ENCODE measurements around the gene CDH3. TPM values are rescaled to one million over a fixed set of nuclear protein-coding genes. Genes with fewer than 3 reads are reported as not detected.

The CDH3 gene
- total RNA-seq, 1 experiment from 2014 or later, result 0.31 TPM

- DNase-seq (ENCODE audit: low read depth), result no peak
Measured at GRCh38 chr16:68736561-68736960, 91.5 kb downstream of the CDH3 start.

GRCh38 chr16:68737046-68737729, 92.1 kb downstream of the CDH3 start, which contains the start of gene CDH1:
CDH1 (plus strand) TSS chr16:68737292; CDS start chr16:68737416, 124 bp downstream.
- DNase-seq (ENCODE audit: low read depth), result no peak

GRCh38 chr16:68737730-68738629, 92.9 kb downstream of the CDH3 start:
- DNase-seq (ENCODE audit: low read depth), result no peak

- no peak for DNase-seq (ENCODE audit: low read depth)
Measured at GRCh38 chr16:68739964-68740627, 95.0 kb downstream of the CDH3 start.

GRCh38 chr16:68740628-68741346, 95.7 kb downstream of the CDH3 start:
- DNase-seq (ENCODE audit: low read depth), result no peak

GRCh38 chr16:68743664-68744063, 98.6 kb downstream of the CDH3 start:
- no peak for DNase-seq (ENCODE audit: low read depth)

- no peak for DNase-seq (ENCODE audit: low read depth)
Measured at GRCh38 chr16:68744744-68745280, 99.7 kb downstream of the CDH3 start.

- no peak for DNase-seq (ENCODE audit: low read depth)
Measured at GRCh38 chr16:68746951-68747350, 101.8 kb downstream of the CDH3 start.

GRCh38 chr16:68749432-68749831, 104.3 kb downstream of the CDH3 start:
- no peak for DNase-seq (ENCODE audit: low read depth)

Small RNA genes lying within 50 kb of the gene (small RNA-seq; reads per million reads assigned to genes)
- gene HSPE1P5 (not detected), gene RF01233 (not detected), gene RNA5SP429 (not detected)

Other genes with a start within 250 kb of the CDH3 start
- gene SMPD3, start 196.8 kb upstream of the CDH3 start, total RNA-seq (2014; rRNA removed; shearing (Covaris generic)), result 0.31 TPM in 1 of 2 replicates, not detected in the other
- gene ZFP90, start 106.0 kb upstream of the CDH3 start, total RNA-seq (2014; rRNA removed; shearing (Covaris generic)), result 0.11 and 0.27 TPM in 2 replicates
- gene CDH1, start 92.0 kb downstream of the CDH3 start, total RNA-seq (2014; rRNA removed; shearing (Covaris generic)), result not detected in 2 replicates
- gene TANGO6, start 198.2 kb downstream of the CDH3 start, total RNA-seq (2014; rRNA removed; shearing (Covaris generic)), result 12.7 and 16.6 TPM in 2 replicates

Data from HT1080 (cell line).